PC-3 (cell line): ENCODE results near the gene HPGD.

Experiments used
- EZH2 ChIP-seq: fragments of 300-600 bp; sonication (generic); IDR thresholded peaks from one replicate; pipeline ENCODE4 v1.6.1; 2017; ENCODE audit warnings: antibody characterized with exemption, mild to moderate bottlenecking, low read length; ENCODE audit not compliant: unreplicated experiment
- TF ChIP-seq, protein P1 (sequence below): fragments of 300-600 bp; sonication (generic); conservative IDR thresholded peaks from 2 replicates; pipeline ENCODE4 v1.5.1; 2017; ENCODE audit warnings: antibody characterized with exemption, low read depth, mild to moderate bottlenecking, low read length

DNA sequence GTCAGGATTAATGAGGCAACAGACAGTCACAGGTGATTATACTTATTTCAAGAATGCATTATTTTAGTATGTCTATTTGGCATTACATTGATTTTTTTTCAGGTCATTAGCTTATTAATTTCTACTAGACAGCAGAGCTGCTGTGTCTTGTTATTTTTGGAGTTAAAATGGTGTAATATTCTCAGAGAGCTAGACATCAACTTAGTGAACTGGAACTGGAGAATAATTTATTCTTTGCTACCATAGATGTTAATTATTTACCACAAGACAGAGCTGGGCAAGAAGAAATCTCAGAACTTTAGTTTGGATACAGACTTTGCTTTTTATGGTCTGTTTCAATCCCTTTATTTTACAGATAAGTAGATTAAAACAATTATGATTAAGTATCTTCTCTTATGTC lies 10.2 kb upstream of the HPGD start:
- TF ChIP-seq, protein P1, sequence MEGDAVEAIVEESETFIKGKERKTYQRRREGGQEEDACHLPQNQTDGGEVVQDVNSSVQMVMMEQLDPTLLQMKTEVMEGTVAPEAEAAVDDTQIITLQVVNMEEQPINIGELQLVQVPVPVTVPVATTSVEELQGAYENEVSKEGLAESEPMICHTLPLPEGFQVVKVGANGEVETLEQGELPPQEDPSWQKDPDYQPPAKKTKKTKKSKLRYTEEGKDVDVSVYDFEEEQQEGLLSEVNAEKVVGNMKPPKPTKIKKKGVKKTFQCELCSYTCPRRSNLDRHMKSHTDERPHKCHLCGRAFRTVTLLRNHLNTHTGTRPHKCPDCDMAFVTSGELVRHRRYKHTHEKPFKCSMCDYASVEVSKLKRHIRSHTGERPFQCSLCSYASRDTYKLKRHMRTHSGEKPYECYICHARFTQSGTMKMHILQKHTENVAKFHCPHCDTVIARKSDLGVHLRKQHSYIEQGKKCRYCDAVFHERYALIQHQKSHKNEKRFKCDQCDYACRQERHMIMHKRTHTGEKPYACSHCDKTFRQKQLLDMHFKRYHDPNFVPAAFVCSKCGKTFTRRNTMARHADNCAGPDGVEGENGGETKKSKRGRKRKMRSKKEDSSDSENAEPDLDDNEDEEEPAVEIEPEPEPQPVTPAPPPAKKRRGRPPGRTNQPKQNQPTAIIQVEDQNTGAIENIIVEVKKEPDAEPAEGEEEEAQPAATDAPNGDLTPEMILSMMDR, result no peak
- TF ChIP-seq EZH2, result no peak
